Bronchial epithelial cell (primary cell): ENCODE measurements around the gene HNRNPUL1. TPM values are rescaled to one million over a fixed set of nuclear protein-coding genes. Genes with fewer than 3 reads are reported as not detected.

Experiments used
- DNase-seq: peaks from one replicate; pipeline ENCODE4 v3.0.0-alpha.2; 2010; ENCODE audit warnings: low read depth
- FAIRE-seq: peaks from 2 replicates; lab custom pipeline; 2011; peaks lifted over from hg19 to GRCh38; lab: Jason Lieb, UNC
- H3K27me3 ChIP-seq: 2 replicates; pipeline ENCODE4 v1.5.1; 2011; ENCODE audit warnings: low read length; ENCODE audit not compliant: control insufficient read depth, insufficient read depth
- H3K36me3 ChIP-seq: 2 replicates; pipeline ENCODE4 v1.5.1; 2011; ENCODE audit warnings: low read length; ENCODE audit not compliant: control insufficient read depth, insufficient read depth
- H3K4me3 ChIP-seq: 2 replicates; pipeline ENCODE4 v1.5.1; 2011; ENCODE audit warnings: mild to moderate bottlenecking, low read depth, low read length, control low read depth
- CTCF ChIP-seq: IDR thresholded peaks from 2 replicates; pipeline ENCODE4 v1.5.1; 2011; ENCODE audit warnings: mild to moderate bottlenecking, moderate library complexity, low read length, control low read depth, inconsistent platforms; ENCODE audit not compliant: insufficient read depth, severe bottlenecking
- total RNA-seq: library from RNA; depleted of rRNA; stranded (reverse); fragments of >200 nt; gene quantifications from 2 replicates; pipeline ENCODE4 v1.2.1, GENCODE V29; 2014

The HNRNPUL1 gene
- total RNA-seq, 1 donor from 2014 or later: 41.9 TPM

- no peak for TF ChIP-seq CTCF
- Histone ChIP-seq H3K27me3 (no peaks in the 10 kb centered on the region), H3K4me3 (no peak overlapping the region), H3K36me3 (peaks cover 29% of the 10 kb centered on the region)
- FAIRE-seq: no peak
- DNase-seq: no peak
Measured at GRCh38 chr19:41305927-41306793, 42.0 kb downstream of the HNRNPUL1 start.

GRCh38 chr19:41307090-41307875 lies 43.1 kb downstream of the HNRNPUL1 start:
- no peak for TF ChIP-seq CTCF
- H3K36me3 ChIP-seq: peaks cover 23% of the 10 kb centered on the region
- H3K4me3 ChIP-seq: no peak overlapping the region
- H3K27me3 ChIP-seq: no peaks in the 10 kb centered on the region
- FAIRE-seq (no peak), DNase-seq (no peak)

GRCh38 chr19:41307954-41308449 lies 43.8 kb downstream of the HNRNPUL1 start:
- Histone ChIP-seq H3K36me3 (peaks cover 17% of the 10 kb centered on the region), H3K27me3 (no peaks in the 10 kb centered on the region), H3K4me3 (no peak overlapping the region)
- no peak for DNase-seq
- FAIRE-seq: no peak
- no peak for TF ChIP-seq CTCF

GRCh38 chr19:41308450-41309179 lies 44.4 kb downstream of the HNRNPUL1 start:
- H3K36me3 ChIP-seq: peaks cover 23% of the 10 kb centered on the region
- FAIRE-seq (no peak), DNase-seq (peak; percentile 79)
- H3K4me3 ChIP-seq: no peak overlapping the region
- peak; percentile 95 for TF ChIP-seq CTCF
- H3K27me3 ChIP-seq: no peaks in the 10 kb centered on the region

GRCh38 chr19:41309180-41310032 lies 45.2 kb downstream of the HNRNPUL1 start:
- no peak for TF ChIP-seq CTCF
- DNase-seq (peak; percentile 35), FAIRE-seq (no peak)
- peaks cover 20% of the 10 kb centered on the region for H3K36me3 ChIP-seq
- peak overlapping the region; percentile 58 for H3K4me3 ChIP-seq
- no peaks in the 10 kb centered on the region for H3K27me3 ChIP-seq
